Measurements from ENCODE around the gene MRPS26. TPM values are rescaled to one million over a fixed set of nuclear protein-coding genes. Genes with fewer than 3 reads are reported as not detected.
A peak's percentile ranks its signal among the peaks of the same experiment; 100 is the strongest.

The MRPS26 gene
- total and polyA plus RNA-seq, 2 of the 13 experiments (the other 11 are each of a cell fraction or from before 2014, with no cell fraction given), result 89.8 to 187 TPM

DNA sequence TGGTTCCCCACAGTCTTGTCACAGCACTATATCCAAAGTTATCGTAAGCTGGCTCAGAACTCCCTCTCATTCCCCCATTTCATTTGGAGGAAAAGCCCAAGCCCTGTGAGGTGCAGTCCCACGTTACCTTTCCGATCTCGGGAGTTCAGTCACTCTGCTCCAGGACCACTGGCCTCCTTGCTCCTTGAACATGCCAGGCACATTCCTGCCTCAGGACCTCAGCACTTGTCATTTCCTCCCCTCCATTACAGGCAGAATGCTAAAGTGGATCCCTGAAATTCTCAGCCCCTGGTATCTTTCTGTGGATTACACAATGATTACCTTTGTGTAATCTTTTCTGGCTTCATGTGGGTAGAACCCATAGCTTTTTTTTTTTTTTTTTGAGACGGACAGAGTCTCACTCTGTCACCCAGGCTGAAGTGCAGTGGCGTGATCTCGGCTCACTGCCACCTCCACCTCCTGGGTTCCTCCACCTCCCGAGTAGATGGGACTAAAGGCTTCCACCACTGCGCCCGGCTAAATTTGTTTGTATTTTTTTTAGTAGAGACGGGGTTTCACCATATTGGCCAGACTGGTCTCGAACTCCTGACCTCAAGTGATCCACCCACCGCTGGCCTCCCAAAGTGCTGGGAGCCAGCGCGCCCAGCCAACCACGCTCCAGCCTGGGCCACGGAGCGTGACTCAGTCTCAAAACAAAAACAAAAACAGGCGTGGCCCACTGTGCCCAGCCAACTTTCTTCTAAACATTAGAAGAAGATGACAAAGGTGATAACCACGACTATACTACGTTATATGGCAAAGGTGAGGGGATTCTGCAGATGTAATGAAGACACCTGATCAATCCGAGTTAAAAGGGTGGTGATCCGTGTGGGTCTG, 21.5 kb downstream of the MRPS26 start (continued):
- TF ChIP-seq, protein P1, sequence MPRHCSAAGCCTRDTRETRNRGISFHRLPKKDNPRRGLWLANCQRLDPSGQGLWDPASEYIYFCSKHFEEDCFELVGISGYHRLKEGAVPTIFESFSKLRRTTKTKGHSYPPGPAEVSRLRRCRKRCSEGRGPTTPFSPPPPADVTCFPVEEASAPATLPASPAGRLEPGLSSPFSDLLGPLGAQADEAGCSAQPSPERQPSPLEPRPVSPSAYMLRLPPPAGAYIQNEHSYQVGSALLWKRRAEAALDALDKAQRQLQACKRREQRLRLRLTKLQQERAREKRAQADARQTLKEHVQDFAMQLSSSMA (CRISPR knock-in tag; IDR thresholded peaks at IDR 0.05), result no peak
- TF ChIP-seq ZNF34 (CRISPR knock-in tag; IDR thresholded peaks at IDR 0.05; ENCODE audit: borderline replicate concordance) (no peak), ZNF264 (CRISPR knock-in tag; IDR thresholded peaks at IDR 0.05) (no peak), ZFX (CRISPR knock-in tag; IDR thresholded peaks at IDR 0.05; ENCODE audit: low read depth) (no peak), SMYD3 (CRISPR knock-in tag; IDR thresholded peaks at IDR 0.05) (no peak), ZNF768 (CRISPR knock-in tag; IDR thresholded peaks at IDR 0.05) (0 out of 2 replicates have a peak, but pooled peaks have one; percentile 29), ATF7-NPFF (CRISPR knock-in tag; IDR thresholded peaks at IDR 0.05; ENCODE audit: low read depth) (no peak), HIVEP1 (CRISPR knock-in tag; IDR thresholded peaks at IDR 0.05) (no peak), ZFP1 (CRISPR knock-in tag; IDR thresholded peaks at IDR 0.05) (no peak), MIXL1 (CRISPR knock-in tag; IDR thresholded peaks at IDR 0.05) (no peak), HMG20A (CRISPR knock-in tag; IDR thresholded peaks at IDR 0.05; ENCODE audit: borderline replicate concordance) (no peak), PHF21A (CRISPR knock-in tag; IDR thresholded peaks at IDR 0.05) (0 out of 2 replicates have a peak, but pooled peaks have one; percentile 40), SALL1 (CRISPR knock-in tag; IDR thresholded peaks at IDR 0.05) (peak; percentile 11; the same call in 1 of the 2 replicates), NRL (CRISPR knock-in tag; IDR thresholded peaks at IDR 0.05; ENCODE audit: borderline replicate concordance) (no peak), ZNF614 (CRISPR knock-in tag; IDR thresholded peaks at IDR 0.05; ENCODE audit: borderline replicate concordance) (no peak), ZNF274 (CRISPR knock-in tag; IDR thresholded peaks at IDR 0.05) (no peak), MEIS2 (CRISPR knock-in tag; IDR thresholded peaks at IDR 0.05) (no peak)
- TF ChIP-seq, protein P2, sequence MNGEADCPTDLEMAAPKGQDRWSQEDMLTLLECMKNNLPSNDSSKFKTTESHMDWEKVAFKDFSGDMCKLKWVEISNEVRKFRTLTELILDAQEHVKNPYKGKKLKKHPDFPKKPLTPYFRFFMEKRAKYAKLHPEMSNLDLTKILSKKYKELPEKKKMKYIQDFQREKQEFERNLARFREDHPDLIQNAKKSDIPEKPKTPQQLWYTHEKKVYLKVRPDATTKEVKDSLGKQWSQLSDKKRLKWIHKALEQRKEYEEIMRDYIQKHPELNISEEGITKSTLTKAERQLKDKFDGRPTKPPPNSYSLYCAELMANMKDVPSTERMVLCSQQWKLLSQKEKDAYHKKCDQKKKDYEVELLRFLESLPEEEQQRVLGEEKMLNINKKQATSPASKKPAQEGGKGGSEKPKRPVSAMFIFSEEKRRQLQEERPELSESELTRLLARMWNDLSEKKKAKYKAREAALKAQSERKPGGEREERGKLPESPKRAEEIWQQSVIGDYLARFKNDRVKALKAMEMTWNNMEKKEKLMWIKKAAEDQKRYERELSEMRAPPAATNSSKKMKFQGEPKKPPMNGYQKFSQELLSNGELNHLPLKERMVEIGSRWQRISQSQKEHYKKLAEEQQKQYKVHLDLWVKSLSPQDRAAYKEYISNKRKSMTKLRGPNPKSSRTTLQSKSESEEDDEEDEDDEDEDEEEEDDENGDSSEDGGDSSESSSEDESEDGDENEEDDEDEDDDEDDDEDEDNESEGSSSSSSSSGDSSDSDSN (CRISPR knock-in tag; IDR thresholded peaks at IDR 0.05), result 0 out of 2 replicates have a peak, but pooled peaks have one; percentile 15
- TF ChIP-seq, protein P3, sequence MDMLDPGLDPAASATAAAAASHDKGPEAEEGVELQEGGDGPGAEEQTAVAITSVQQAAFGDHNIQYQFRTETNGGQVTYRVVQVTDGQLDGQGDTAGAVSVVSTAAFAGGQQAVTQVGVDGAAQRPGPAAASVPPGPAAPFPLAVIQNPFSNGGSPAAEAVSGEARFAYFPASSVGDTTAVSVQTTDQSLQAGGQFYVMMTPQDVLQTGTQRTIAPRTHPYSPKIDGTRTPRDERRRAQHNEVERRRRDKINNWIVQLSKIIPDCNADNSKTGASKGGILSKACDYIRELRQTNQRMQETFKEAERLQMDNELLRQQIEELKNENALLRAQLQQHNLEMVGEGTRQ (IDR thresholded peaks at IDR 0.05; ENCODE audit: low read depth, low read length), result no peak
- TF ChIP-seq, protein P3 (CRISPR knock-in tag; IDR thresholded peaks at IDR 0.05; ENCODE audit: borderline replicate concordance), result peak; percentile 19; the same call in 1 of the 2 replicates
- TF ChIP-seq, protein P4, sequence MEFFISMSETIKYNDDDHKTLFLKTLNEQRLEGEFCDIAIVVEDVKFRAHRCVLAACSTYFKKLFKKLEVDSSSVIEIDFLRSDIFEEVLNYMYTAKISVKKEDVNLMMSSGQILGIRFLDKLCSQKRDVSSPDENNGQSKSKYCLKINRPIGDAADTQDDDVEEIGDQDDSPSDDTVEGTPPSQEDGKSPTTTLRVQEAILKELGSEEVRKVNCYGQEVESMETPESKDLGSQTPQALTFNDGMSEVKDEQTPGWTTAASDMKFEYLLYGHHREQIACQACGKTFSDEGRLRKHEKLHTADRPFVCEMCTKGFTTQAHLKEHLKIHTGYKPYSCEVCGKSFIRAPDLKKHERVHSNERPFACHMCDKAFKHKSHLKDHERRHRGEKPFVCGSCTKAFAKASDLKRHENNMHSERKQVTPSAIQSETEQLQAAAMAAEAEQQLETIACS (CRISPR knock-in tag; IDR thresholded peaks at IDR 0.05), result no peak
- TF ChIP-seq, protein P5, sequence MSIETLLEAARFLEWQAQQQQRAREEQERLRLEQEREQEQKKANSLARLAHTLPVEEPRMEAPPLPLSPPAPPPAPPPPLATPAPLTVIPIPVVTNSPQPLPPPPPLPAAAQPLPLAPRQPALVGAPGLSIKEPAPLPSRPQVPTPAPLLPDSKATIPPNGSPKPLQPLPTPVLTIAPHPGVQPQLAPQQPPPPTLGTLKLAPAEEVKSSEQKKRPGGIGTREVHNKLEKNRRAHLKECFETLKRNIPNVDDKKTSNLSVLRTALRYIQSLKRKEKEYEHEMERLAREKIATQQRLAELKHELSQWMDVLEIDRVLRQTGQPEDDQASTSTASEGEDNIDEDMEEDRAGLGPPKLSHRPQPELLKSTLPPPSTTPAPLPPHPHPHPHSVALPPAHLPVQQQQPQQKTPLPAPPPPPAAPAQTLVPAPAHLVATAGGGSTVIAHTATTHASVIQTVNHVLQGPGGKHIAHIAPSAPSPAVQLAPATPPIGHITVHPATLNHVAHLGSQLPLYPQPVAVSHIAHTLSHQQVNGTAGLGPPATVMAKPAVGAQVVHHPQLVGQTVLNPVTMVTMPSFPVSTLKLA (IDR thresholded peaks at IDR 0.05), result no peak
